C4-2B (cell line): ENCODE results near the gene UNC45A.

ENCODE experiments used
- ZFX ChIP-seq: fragments of 450-650 bp; IDR thresholded peaks from 2 replicates; pipeline ENCODE4 v1.6.1; 2017
- TF ChIP-seq, protein P1 (sequence below): fragments of 450-650 bp; conservative IDR thresholded peaks from 2 replicates; pipeline ENCODE4 v1.5.1; 2017; ENCODE audit warnings: mild to moderate bottlenecking

DNA sequence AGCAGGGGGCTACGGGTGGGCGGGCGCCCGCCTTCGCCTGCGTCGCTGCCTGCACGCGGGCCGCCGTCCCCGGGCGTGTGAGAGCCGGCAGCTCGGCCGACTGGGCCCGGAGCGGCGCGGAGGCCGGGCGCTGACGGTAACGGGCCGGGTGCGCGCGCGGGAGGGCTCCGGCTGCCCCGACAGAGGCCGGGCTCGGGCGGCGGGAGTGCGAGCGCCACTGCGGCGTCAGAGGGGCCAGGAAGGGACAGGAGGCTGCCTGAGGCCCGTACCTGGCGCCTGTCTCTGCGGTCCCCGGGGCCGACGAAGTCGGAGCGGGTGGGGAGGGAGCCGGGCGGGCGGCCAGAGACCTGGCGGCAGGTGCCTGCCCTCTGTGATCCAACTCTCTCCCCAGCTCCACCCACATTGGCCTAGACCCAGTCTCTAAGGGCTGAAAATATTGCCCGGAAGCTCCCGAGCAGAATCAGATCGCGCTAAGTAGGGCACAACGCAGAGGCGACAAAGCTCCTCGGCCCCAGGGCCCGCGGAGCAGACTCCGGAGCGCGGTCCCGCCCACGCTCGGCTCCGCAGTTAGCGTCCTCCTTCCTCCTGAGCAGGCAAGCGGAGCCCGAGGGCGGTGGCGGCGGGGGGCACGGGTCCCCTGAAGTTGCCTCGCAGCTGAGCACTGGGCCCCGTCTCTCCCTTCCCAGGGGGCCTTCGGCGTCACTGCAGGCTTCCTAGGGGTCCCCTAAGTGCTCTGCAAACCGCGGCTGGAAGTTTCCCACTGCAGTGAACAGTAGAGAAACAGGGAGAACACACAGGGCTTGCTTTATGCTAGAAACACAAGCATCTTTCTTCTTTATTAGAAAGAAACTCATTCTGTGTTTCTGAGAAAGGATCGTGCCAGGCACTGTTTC is 32.0 kb upstream of the UNC45A start, which contains the start of gene MAN2A2:
- TF ChIP-seq, protein P1, sequence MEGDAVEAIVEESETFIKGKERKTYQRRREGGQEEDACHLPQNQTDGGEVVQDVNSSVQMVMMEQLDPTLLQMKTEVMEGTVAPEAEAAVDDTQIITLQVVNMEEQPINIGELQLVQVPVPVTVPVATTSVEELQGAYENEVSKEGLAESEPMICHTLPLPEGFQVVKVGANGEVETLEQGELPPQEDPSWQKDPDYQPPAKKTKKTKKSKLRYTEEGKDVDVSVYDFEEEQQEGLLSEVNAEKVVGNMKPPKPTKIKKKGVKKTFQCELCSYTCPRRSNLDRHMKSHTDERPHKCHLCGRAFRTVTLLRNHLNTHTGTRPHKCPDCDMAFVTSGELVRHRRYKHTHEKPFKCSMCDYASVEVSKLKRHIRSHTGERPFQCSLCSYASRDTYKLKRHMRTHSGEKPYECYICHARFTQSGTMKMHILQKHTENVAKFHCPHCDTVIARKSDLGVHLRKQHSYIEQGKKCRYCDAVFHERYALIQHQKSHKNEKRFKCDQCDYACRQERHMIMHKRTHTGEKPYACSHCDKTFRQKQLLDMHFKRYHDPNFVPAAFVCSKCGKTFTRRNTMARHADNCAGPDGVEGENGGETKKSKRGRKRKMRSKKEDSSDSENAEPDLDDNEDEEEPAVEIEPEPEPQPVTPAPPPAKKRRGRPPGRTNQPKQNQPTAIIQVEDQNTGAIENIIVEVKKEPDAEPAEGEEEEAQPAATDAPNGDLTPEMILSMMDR: no peak
- TF ChIP-seq ZFX: peak; percentile 89
